ENCODE results near the gene RPS6KA2. TPM values are rescaled to one million over a fixed set of nuclear protein-coding genes. Genes with fewer than 3 reads are reported as not detected.

The RPS6KA2 gene
- total and polyA plus RNA-seq, 2 donors (not counting 1 experiment from before 2014, with no cell fraction given) = 2.2 to 16.0 TPM

- Histone ChIP-seq H3K9me3 (ENCODE audit: control extremely low read depth in 1 of 3, control insufficient read depth in 2 of 3, insufficient read depth in 1 of 3, low read length in 2 of 3) (peaks cover 0 to 13% (median 0%) of the 10 kb centered on the region in 3 donors), H3K4me3 (ENCODE audit: control extremely low read depth in 1 of 5, extremely low read depth in 1 of 5, insufficient read depth in 1 of 5, low read depth in 2 of 5, low read length in 4 of 5) (no peak overlapping the region), H3K9ac (ENCODE audit: low read length) (no peak overlapping the region), H3K27ac (ENCODE audit: low read length in 2 of 2) (no peak overlapping the region), H3K4me2 (replicated peaks; ENCODE audit: low read depth, low read length, poor library complexity, severe bottlenecking) (no peak overlapping the region), H3K4me1 (ENCODE audit: control insufficient read depth in 2 of 2, insufficient read depth in 2 of 2, low read length in 2 of 2) (no peaks in the 10 kb centered on the region), H3K27me3 (replicated peaks in 1 of 4; ENCODE audit: control extremely low read depth in 1 of 4, control insufficient read depth in 3 of 4, insufficient read depth in 4 of 4, low read length in 3 of 4) (no peaks in the 10 kb centered on the region), H2AFZ (ENCODE audit: insufficient read depth, low read depth, low read length, poor library complexity, severe bottlenecking) (no peak overlapping the region), H4K20me1 (ENCODE audit: control insufficient read depth, insufficient read depth, low read length, poor library complexity, severe bottlenecking) (no peaks in the 10 kb centered on the region), H3K79me2 (ENCODE audit: control insufficient read depth, insufficient read depth, low read length) (no peaks in the 10 kb centered on the region), H3K36me3 (replicated peaks in 1 of 2; ENCODE audit: control extremely low read depth in 1 of 2, control insufficient read depth in 1 of 2, extremely low read depth in 1 of 2, insufficient read depth in 2 of 2, low read length in 1 of 2) (no peaks in the 10 kb centered on the region)
- H3K27me3 Mint-ChIP-seq = no peaks in the 10 kb centered on the region
- WGBS (ENCODE audit: insufficient coverage) = 95% methylated on average over 28 of the region's 31 CpGs
- H3K27ac Mint-ChIP-seq = no peak overlapping the region
- CTCF ChIA-PET = no interaction called here
- no peaks in the 10 kb centered on the region for H3K9me3 Mint-ChIP-seq (ENCODE audit: insufficient read depth)
- ATAC-seq (ENCODE audit: low read depth) (no peak), DNase-seq (no peak)
- H3K4me3 Mint-ChIP-seq = no peak overlapping the region
- intact Hi-C loops (cut with micrococcal nuclease) = no loop called here
- H3K4me1 Mint-ChIP-seq = no peaks in the 10 kb centered on the region
- TF ChIP-seq EZH2 (IDR thresholded peaks at IDR 0.05; ENCODE audit: borderline replicate concordance, insufficient read depth, low read depth, low read length, poor library complexity, severe bottlenecking) = no peak
- no peak for TF ChIP-seq CTCF (IDR thresholded peaks at IDR 0.05)
- POLR2A ChIA-PET = no interaction called here
Measured at GRCh38 chr6:166494757-166495486, 132.1 kb downstream of the RPS6KA2 start.

DNA sequence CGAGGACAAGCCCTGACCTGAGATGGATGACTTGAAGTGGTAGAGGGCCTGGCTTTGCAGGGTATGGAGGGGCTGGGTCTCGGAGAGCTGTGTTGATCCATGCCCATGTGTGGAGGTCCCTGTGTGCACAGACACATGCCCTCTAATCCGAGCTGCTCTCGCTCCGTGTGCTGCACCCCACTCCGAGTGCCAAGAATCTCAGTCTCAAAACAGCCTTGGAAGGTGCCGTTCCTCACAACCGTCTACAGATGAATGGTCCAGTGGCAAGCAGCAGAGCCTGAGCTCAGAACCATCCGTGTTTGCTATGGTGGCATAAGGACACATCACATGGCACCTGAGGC lies 133.0 kb downstream of the RPS6KA2 start:
- POLR2A ChIA-PET = no interaction called here
- intact Hi-C loops (cut with micrococcal nuclease) = no loop called here
- H3K4me2 ChIP-seq (replicated peaks; ENCODE audit: low read depth, low read length, poor library complexity, severe bottlenecking) = no peak overlapping the region
- no peak overlapping the region for H3K27ac ChIP-seq (ENCODE audit: low read length in 2 of 2)
- peaks cover 4% of the 10 kb centered on the region for H3K4me1 Mint-ChIP-seq
- H3K27me3 Mint-ChIP-seq = no peaks in the 10 kb centered on the region
- CTCF ChIA-PET = no interaction called here
- ATAC-seq (ENCODE audit: low read depth) (no peak), DNase-seq (no peak)
- H2AFZ ChIP-seq (ENCODE audit: insufficient read depth, low read depth, low read length, poor library complexity, severe bottlenecking) = no peak overlapping the region
- 93% methylated on average over 9 of the region's 9 CpGs for WGBS (ENCODE audit: insufficient coverage)
- TF ChIP-seq CTCF (IDR thresholded peaks at IDR 0.05) = no peak
- no peak for TF ChIP-seq EZH2 (IDR thresholded peaks at IDR 0.05; ENCODE audit: borderline replicate concordance, insufficient read depth, low read depth, low read length, poor library complexity, severe bottlenecking)
- H3K9me3 Mint-ChIP-seq (ENCODE audit: insufficient read depth) = no peaks in the 10 kb centered on the region
- peaks cover 0 to 14% (median 0%) of the 10 kb centered on the region in 3 donors for H3K9me3 ChIP-seq (ENCODE audit: control extremely low read depth in 1 of 3, control insufficient read depth in 2 of 3, insufficient read depth in 1 of 3, low read length in 2 of 3)
- no peaks in the 10 kb centered on the region for H3K27me3 ChIP-seq (replicated peaks in 1 of 4; ENCODE audit: control extremely low read depth in 1 of 4, control insufficient read depth in 3 of 4, insufficient read depth in 4 of 4, low read length in 3 of 4)
- no peaks in the 10 kb centered on the region for H3K4me1 ChIP-seq (ENCODE audit: control insufficient read depth in 2 of 2, insufficient read depth in 2 of 2, low read length in 2 of 2)
- H3K4me3 Mint-ChIP-seq = no peak overlapping the region
- no peak overlapping the region for H3K27ac Mint-ChIP-seq
- no peaks in the 10 kb centered on the region for H3K36me3 ChIP-seq (replicated peaks in 1 of 2; ENCODE audit: control extremely low read depth in 1 of 2, control insufficient read depth in 1 of 2, extremely low read depth in 1 of 2, insufficient read depth in 2 of 2, low read length in 1 of 2)
- no peaks in the 10 kb centered on the region for H4K20me1 ChIP-seq (ENCODE audit: control insufficient read depth, insufficient read depth, low read length, poor library complexity, severe bottlenecking)
- no peak overlapping the region for H3K4me3 ChIP-seq (ENCODE audit: control extremely low read depth in 1 of 5, extremely low read depth in 1 of 5, insufficient read depth in 1 of 5, low read depth in 2 of 5, low read length in 4 of 5)
- no peak overlapping the region for H3K9ac ChIP-seq (ENCODE audit: low read length)
- no peaks in the 10 kb centered on the region for H3K79me2 ChIP-seq (ENCODE audit: control insufficient read depth, insufficient read depth, low read length)

Measured in B cell (primary cell).